Measurements from ENCODE around the gene SLC35E1. TPM values are rescaled to one million over a fixed set of nuclear protein-coding genes. Genes with fewer than 3 reads are reported as not detected.
A peak's percentile ranks its signal among the peaks of the same experiment; 100 is the strongest.

Gene SLC35E1
- total RNA-seq, 1 donor from 2014 or later: 47.3 TPM

GRCh38 chr19:16581145-16581970 is 9.1 kb upstream of the SLC35E1 start:
- Histone ChIP-seq H3K4me3 (no peak overlapping the region), H3K9me3 (no peaks in the 10 kb centered on the region), H3K27ac (peak overlapping the region; percentile 3), H3K27me3 (ENCODE audit: low read depth) (no peaks in the 10 kb centered on the region), H3K4me1 (peaks cover 65% of the 10 kb centered on the region), H3K36me3 (peaks cover 38% of the 10 kb centered on the region)
- DNase-seq (no peak), ATAC-seq (peak in 1 of 2 donors; percentile 59)
- intact Hi-C loops (cut with DNase I): no loop called here
- no peak for TF ChIP-seq CTCF (IDR thresholded peaks at IDR 0.05)

GRCh38 chr19:16579381-16579780 is 7.2 kb upstream of the SLC35E1 start:
- Histone ChIP-seq H3K9me3 (no peaks in the 10 kb centered on the region), H3K4me1 (peaks cover 50% of the 10 kb centered on the region), H3K36me3 (peaks cover 56% of the 10 kb centered on the region), H3K4me3 (no peak overlapping the region), H3K27me3 (ENCODE audit: low read depth) (no peaks in the 10 kb centered on the region), H3K27ac (no peak overlapping the region)
- TF ChIP-seq CTCF (IDR thresholded peaks at IDR 0.05): no peak
- intact Hi-C loops (cut with DNase I): no loop called here
- no peak for DNase-seq
- ATAC-seq: no peak

- Histone ChIP-seq H3K4me3 (no peak overlapping the region), H3K36me3 (peaks cover 58% of the 10 kb centered on the region), H3K4me1 (peaks cover 47% of the 10 kb centered on the region), H3K27ac (no peak overlapping the region), H3K9me3 (no peaks in the 10 kb centered on the region), H3K27me3 (ENCODE audit: low read depth) (no peaks in the 10 kb centered on the region)
- no peak for TF ChIP-seq CTCF (IDR thresholded peaks at IDR 0.05)
- ATAC-seq (no peak), DNase-seq (no peak)
- intact Hi-C loops (cut with DNase I): no loop called here
These were observed 5.3 kb upstream of the SLC35E1 start for GRCh38 chr19:16577531-16577985.

- no peak for TF ChIP-seq CTCF (IDR thresholded peaks at IDR 0.05)
- Histone ChIP-seq H3K27me3 (ENCODE audit: low read depth) (no peaks in the 10 kb centered on the region), H3K4me3 (no peak overlapping the region), H3K9me3 (no peaks in the 10 kb centered on the region), H3K36me3 (peaks cover 58% of the 10 kb centered on the region), H3K27ac (no peak overlapping the region), H3K4me1 (peaks cover 40% of the 10 kb centered on the region)
- ATAC-seq (no peak), DNase-seq (no peak)
- intact Hi-C loops (cut with DNase I): no loop called here
These were observed 4.7 kb upstream of the SLC35E1 start for GRCh38 chr19:16576690-16577530.

- Histone ChIP-seq H3K27me3 (ENCODE audit: low read depth) (no peaks in the 10 kb centered on the region), H3K4me1 (peaks cover 40% of the 10 kb centered on the region), H3K36me3 (peaks cover 58% of the 10 kb centered on the region), H3K27ac (no peak overlapping the region), H3K4me3 (no peak overlapping the region), H3K9me3 (no peaks in the 10 kb centered on the region)
- ATAC-seq (no peak), DNase-seq (no peak)
- no peak for TF ChIP-seq CTCF (IDR thresholded peaks at IDR 0.05)
- intact Hi-C loops (cut with DNase I): no loop called here
These were observed 3.9 kb upstream of the SLC35E1 start for GRCh38 chr19:16575861-16576689.

Data from lower lobe of right lung (tissue), 2 donors.